Suprapubic skin (tissue), 4 donors: ENCODE measurements around the gene CBFA2T2.

Experiments used
- EP300 ChIP-seq: sonication (generic); formaldehyde crosslinking; IDR thresholded peaks from one replicate; pipeline ENCODE4 v1.6.1; 2017; ENCODE audit warnings: antibody characterized with exemption
- POLR2A ChIP-seq, 2 donors: fragments of 450-650 bp; IDR thresholded peaks; one replicate each; pipeline ENCODE4 v1.6.1; 2017; ENCODE audit warnings: antibody characterized with exemption in 2 of 2, mild to moderate bottlenecking in 2 of 2, moderate library complexity in 2 of 2
- POLR2AphosphoS5 ChIP-seq, 3 donors: sonication (generic); formaldehyde crosslinking; IDR thresholded peaks; one replicate each; pipeline ENCODE4 v1.6.1; 2017; ENCODE audit warnings: antibody characterized with exemption in 3 of 3
- TF ChIP-seq, protein P1 (sequence below), 2 donors: fragments of 200-600 bp in 1 of 2; fragments of 450-650 bp in 1 of 2; sonication (generic) in 1 of 2; IDR thresholded peaks; one replicate each; pipeline ENCODE4 v1.5.1; 2016 to 2019; ENCODE audit warnings: antibody characterized with exemption in 2 of 2, mild to moderate bottlenecking in 1 of 2, moderate library complexity in 1 of 2

DNA sequence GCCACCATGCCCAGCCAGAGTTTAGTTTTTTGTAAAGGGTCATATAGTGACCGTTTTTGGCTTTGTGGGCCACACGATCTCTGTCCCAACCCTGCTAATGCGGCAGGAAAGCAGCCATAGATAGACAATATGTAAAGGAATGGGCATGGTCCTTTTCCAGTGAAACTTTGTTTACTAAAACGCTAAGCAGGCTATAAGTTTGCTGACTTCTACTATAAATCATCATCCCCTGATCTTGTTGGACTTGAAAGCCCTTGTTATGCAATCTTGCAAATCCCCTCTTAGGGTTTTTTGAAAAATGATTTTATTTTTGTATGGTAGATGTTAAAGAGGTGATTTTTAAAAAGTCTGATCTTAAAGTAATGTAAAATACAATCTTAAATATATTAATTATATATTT lies 63.6 kb downstream of the CBFA2T2 start:
- no peak for TF ChIP-seq POLR2A (IDR thresholded peaks at IDR 0.05)
- TF ChIP-seq, protein P1, sequence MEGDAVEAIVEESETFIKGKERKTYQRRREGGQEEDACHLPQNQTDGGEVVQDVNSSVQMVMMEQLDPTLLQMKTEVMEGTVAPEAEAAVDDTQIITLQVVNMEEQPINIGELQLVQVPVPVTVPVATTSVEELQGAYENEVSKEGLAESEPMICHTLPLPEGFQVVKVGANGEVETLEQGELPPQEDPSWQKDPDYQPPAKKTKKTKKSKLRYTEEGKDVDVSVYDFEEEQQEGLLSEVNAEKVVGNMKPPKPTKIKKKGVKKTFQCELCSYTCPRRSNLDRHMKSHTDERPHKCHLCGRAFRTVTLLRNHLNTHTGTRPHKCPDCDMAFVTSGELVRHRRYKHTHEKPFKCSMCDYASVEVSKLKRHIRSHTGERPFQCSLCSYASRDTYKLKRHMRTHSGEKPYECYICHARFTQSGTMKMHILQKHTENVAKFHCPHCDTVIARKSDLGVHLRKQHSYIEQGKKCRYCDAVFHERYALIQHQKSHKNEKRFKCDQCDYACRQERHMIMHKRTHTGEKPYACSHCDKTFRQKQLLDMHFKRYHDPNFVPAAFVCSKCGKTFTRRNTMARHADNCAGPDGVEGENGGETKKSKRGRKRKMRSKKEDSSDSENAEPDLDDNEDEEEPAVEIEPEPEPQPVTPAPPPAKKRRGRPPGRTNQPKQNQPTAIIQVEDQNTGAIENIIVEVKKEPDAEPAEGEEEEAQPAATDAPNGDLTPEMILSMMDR (IDR thresholded peaks at IDR 0.05): no peak
- no peak for TF ChIP-seq POLR2AphosphoS5 (IDR thresholded peaks at IDR 0.05)
- TF ChIP-seq EP300: no peak
